ENCODE measurements around the gene LY6G6C.

GRCh38 chr6:31683591-31683990 is 38.0 kb downstream of the LY6G6C start:
- TF ChIP-seq CTCF (IDR thresholded peaks at IDR 0.05) (no peak), EZH2 (IDR thresholded peaks at IDR 0.05; ENCODE audit: borderline replicate concordance, insufficient read depth, low read depth, low read length, poor library complexity, severe bottlenecking) (no peak)
